Right ventricle myocardium superior (tissue), 1 donor: ENCODE results near the gene MMEL1. TPM values are rescaled to one million over a fixed set of nuclear protein-coding genes. Genes with fewer than 3 reads are reported as not detected.

ENCODE experiments used
- ATAC-seq: fragments of 200-7000 bp; cut with Tn5 transposase; one replicate; pipeline ENCODE4 v1.9.1; 2020; ENCODE audit warnings: mild to moderate bottlenecking; ENCODE audit not compliant: poor library complexity
- DNase-seq: peaks from one replicate; pipeline ENCODE4 v3.0.0-alpha.2; 2020
- intact Hi-C: fragments of 100-400 bp; cut with DNase I; formaldehyde crosslinking; loops from one replicate; pipeline ENCODE4 v1.11.2; 2022
- total RNA-seq: library from RNA; stranded (reverse); fragmentation: NEBNext Ultra II Directional; extraction: Animal tissue kit (Norgen Biotek cat#: 25700); gene quantifications from one replicate; pipeline ENCODE4 v1.2.1, GENCODE V29; 2021
- donor health status: DM: no; HTN: yes; CAD: no; lungs with severe emphysema.

Gene MMEL1
- total RNA-seq, 1 donor from 2014 or later = 0.48 TPM

DNA sequence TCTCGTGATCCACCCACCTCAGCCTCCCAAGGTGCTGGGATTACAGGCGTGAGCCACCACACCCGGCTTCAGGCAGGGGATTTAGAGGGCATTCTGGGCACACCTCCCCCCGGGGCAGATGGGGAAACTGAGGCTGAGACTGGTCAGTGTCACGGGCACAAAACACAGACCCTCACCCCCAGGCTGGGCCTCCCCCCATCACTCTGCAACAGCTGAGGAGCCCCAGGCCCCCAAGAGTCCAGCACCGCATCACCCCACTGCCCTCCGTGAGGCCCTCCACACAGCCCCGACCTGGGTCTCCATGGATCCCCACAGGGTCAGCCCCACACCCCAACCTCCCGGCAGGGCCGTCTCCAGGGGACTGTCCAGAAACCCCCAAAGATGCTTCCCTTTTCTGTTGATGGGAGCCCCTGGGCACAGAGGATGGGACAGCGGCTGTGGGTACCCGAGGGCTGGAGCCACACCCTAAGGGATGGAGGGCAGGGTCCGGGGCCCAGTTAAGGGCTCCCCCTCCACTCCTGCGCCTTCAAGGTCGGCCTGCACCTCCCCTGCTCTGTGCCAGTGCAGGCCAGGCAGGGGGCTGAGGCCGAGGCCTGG lies 65.6 kb downstream of the MMEL1 start:
- no peak for DNase-seq

GRCh38 chr1:2566101-2567045 lies 66.4 kb downstream of the MMEL1 start:
- intact Hi-C loops = no loop called here
- ATAC-seq (no peak), DNase-seq (no peak)

More for the DNA sequence above, 65.6 kb downstream of the MMEL1 start:
- intact Hi-C loops = no loop called here
- ATAC-seq = no peak

GRCh38 chr1:2564815-2565374 lies 67.9 kb downstream of the MMEL1 start:
- intact Hi-C loops = no loop called here
- no peak for DNase-seq

DNA sequence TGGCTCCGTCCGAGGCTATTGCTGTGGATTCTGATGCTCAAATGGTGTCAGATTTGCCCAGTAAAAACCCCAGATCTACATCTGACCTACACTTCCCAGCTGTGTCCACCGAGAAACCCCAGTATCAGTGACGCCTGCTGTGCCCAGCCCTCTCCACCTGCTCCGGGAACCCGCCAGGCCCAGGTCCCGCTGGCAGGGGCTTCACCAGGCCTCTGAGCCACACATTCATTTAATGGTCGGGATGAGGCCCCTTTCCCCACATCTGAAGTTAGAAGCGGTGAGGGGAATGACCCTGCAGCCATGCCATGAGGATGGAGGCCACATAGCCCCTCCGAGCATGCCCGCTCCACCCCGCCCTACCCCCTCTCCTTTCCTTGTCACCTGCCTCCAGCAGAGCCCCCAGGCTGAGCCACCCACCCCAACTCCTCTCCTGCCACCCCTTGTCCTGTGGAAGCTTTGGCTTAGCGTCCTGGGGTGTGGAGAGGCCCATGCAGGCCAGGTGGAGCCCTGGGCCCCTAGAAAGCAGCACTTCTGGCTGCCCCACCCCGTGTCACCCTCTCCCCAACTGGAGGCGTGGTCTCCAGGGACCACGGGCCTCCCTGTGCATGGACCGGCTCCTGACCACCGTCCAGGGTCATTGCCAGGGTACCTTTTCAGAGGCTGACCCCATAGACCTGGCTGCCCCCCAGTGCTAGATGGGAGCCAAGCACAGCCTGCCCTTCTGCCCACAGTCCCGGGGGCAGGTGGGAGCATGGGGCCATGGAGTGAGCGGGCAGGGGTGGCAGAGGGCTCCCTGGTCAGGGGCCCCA lies 68.6 kb downstream of the MMEL1 start:
- DNase-seq (peak; percentile 24), ATAC-seq (no peak)
- intact Hi-C loops = no loop called here

More at GRCh38 chr1:2564815-2565374, 67.9 kb downstream of the MMEL1 start:
- no peak for ATAC-seq

GRCh38 chr1:2563205-2563604 lies 69.6 kb downstream of the MMEL1 start:
- no peak for DNase-seq
- ATAC-seq = no peak
- intact Hi-C loops = no loop called here

DNA sequence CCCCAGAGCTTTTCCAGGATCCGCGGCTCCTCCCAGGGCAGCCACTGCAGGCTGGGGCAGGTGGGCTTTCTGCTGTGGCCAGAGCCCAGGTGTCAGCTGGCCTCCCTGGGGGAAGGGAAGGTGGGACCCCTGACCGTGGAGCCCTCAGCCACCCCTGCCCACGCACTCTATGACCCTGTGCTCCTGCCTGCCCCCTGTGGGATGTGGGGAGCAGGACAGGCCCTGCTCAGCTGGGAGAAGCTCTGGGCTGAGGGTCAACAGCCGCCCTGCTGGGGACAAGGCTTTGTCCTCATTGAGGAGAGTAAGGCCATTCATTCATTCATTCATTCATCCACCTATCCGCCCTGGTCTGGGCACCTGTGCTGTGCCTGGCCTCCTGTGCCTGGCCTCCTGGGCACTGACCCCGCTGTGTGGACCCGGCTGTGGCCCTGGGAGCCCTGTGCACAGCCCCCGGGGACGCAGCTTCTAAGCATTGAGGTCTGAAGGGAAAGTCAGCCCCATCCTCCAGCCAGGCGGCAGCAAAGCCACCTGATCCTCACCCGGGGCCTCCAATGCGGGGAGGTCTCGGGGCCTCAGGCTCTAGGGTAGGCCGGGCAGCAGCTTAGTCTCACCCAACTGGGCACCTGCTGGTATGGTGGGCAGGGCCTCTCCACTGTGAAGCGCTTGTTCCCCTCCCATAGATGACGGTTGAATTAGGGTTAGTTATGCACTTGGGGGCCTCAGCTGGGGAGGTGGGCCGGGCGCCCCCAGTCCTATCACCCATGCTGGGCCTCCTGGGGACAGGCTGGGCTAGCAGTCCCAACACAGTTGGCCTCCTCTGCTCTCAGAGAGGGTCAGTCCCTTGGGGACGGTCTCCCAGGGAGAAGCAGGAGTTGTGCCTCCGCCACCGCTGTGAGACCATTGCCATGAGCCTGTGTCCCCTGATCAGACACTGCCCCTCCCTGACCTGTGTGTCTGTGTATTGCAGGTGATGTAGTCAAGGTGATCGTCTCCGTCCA lies 70.6 kb downstream of the MMEL1 start:
- intact Hi-C loops = no loop called here
- DNase-seq = peak; percentile 14
- no peak for ATAC-seq

- no peak for DNase-seq
- intact Hi-C loops = no loop called here
- ATAC-seq = no peak
These were observed 71.4 kb downstream of the MMEL1 start for GRCh38 chr1:2561446-2561845.

- intact Hi-C loops = no loop called here
- no peak for ATAC-seq
These were observed 72.3 kb downstream of the MMEL1 start for GRCh38 chr1:2560299-2561073.

GRCh38 chr1:2559509-2560298 lies 73.1 kb downstream of the MMEL1 start:
- intact Hi-C loops = no loop called here
- ATAC-seq = no peak
- no peak for DNase-seq

More at GRCh38 chr1:2560299-2561073, 72.3 kb downstream of the MMEL1 start:
- DNase-seq = no peak

- intact Hi-C loops = no loop called here
- ATAC-seq (no peak), DNase-seq (no peak)
These were observed 74.0 kb downstream of the MMEL1 start for GRCh38 chr1:2558861-2559260.

- DNase-seq (no peak), ATAC-seq (no peak)
- intact Hi-C loops = no loop called here
These were observed 74.4 kb downstream of the MMEL1 start for GRCh38 chr1:2558420-2558819.

DNA sequence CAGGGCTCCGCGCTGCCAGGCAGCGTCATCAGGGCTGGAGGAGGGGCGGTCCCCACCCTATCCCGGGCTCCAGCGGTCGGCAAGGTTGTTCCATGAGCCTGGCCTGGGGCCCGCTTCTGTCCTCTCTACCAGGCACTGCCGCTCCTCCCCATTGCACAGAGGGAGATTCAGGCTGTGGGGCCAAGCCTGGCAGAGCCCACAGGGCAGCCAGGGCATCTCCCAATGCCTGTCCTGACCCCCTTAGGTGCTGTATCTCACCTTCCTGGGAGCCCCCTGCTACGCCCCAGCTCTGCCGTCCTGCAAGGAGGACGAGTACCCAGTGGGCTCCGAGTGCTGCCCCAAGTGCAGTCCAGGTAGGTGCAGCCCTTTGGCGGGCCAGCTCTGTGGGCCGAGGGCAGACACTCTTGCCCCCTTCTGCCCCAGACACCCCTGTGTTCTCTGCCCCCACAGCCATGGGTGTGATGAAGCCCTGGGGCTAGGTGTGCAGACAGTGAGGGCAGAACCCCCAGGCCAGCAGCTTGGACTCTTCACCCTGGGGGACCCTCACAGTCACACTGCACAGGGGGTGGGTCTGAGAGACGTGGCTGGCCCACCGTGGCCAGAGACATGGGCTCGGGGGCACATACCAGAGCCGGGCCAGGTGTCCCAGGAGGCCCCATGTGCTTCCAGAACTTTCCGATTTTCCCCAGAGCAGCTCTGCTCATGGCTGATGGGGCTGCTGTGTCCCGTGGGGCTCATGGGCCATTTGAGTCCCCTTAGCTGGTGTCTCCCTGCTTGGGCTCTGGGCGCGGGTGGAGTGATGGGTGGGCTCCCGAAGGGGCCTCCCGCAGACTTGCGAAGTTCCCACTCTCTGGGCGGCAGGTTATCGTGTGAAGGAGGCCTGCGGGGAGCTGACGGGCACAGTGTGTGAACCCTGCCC lies 75.1 kb downstream of the MMEL1 start:
- ATAC-seq (no peak), DNase-seq (no peak)
- intact Hi-C loops = no loop called here

- intact Hi-C loops = no loop called here
- peak; percentile 13 for ATAC-seq
- DNase-seq = no peak
These were observed 75.9 kb downstream of the MMEL1 start for GRCh38 chr1:2556678-2557481.

- intact Hi-C loops = no loop called here
- ATAC-seq (peak; percentile 60), DNase-seq (peak; percentile 72)
These were observed 76.5 kb downstream of the MMEL1 start, which contains the start of gene TNFRSF14 for GRCh38 chr1:2556277-2556677. TNFRSF14 (plus strand) TSS chr1:2556371; CDS start chr1:2556665, 294 bp downstream.
